D721Med (cell line): Measurements from ENCODE around the gene EPN1.

Experiments used
- DNase-seq: peaks from one replicate; pipeline ENCODE4 v3.0.0; 2011; ENCODE audit warnings: low spot score; ENCODE audit not compliant: insufficient read length
- FAIRE-seq: peaks from 2 replicates; lab custom pipeline; 2011; peaks lifted over from hg19 to GRCh38; lab: Jason Lieb, UNC
- CTCF ChIP-seq: IDR thresholded peaks from 2 replicates; pipeline ENCODE4 v1.5.1; 2012; ENCODE audit warnings: mild to moderate bottlenecking, control low read depth; ENCODE audit not compliant: insufficient read depth; ENCODE audit errors: missing control alignments

EPN1 gene

GRCh38 chr19:55695511-55696290 lies 20.7 kb downstream of the EPN1 start:
- DNase-seq (no peak), FAIRE-seq (no peak)
- TF ChIP-seq CTCF, result no peak

GRCh38 chr19:55696301-55697068 lies 21.5 kb downstream of the EPN1 start:
- FAIRE-seq (no peak), DNase-seq (no peak)

GRCh38 chr19:55697069-55697440 lies 22.0 kb downstream of the EPN1 start:
- DNase-seq (no peak), FAIRE-seq (no peak)
- TF ChIP-seq CTCF, result no peak

More at GRCh38 chr19:55696301-55697068, 21.5 kb downstream of the EPN1 start:
- no peak for TF ChIP-seq CTCF

- FAIRE-seq (no peak), DNase-seq (no peak)
- no peak for TF ChIP-seq CTCF
These were observed 22.7 kb downstream of the EPN1 start for GRCh38 chr19:55697698-55698097.

GRCh38 chr19:55698256-55698655 lies 23.2 kb downstream of the EPN1 start:
- FAIRE-seq (no peak), DNase-seq (no peak)
- no peak for TF ChIP-seq CTCF

- no peak for DNase-seq
- no peak for FAIRE-seq
- TF ChIP-seq CTCF, result no peak
These were observed 24.2 kb downstream of the EPN1 start for GRCh38 chr19:55699221-55699620.

GRCh38 chr19:55700813-55701212 lies 25.8 kb downstream of the EPN1 start:
- TF ChIP-seq CTCF, result no peak
- FAIRE-seq (no peak), DNase-seq (no peak)
